CD4-positive, alpha-beta T cell treated with Interleukin-2 at 100 ng/mL for 4 hours (primary cell): Measurements from ENCODE around the gene NKD1.

Source experiments
- DNase-seq: peaks from one replicate; pipeline ENCODE4 v3.0.0-alpha.2; 2020; ENCODE audit warnings: low spot score

NKD1 gene

DNA sequence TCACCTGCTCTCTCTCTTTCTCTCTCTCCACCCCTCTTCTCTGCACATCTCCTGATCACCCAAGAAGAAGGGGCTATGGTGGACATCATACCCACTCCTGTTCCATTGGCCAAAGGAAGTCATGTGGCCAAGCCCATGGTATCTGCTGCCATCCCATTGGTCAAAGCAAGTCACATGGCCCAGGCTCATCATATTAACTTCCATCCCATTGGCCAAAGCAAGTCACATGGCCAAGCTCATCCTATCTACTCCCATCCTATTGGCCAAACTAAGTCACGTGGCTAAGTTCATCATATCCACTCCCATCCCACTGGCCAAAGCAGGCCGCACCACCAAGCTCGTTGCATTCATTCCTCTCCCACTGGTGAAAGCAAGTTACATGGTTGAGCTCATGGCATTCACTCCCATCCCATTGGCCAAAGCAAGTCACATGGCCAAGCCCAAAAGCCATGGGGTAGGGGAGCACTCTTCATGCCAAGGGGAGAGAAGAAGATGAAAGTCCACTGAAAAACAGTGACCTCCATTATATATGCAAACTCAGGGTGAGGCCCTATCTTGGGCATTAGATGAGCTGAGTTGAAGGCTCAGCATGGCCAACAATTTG, 103.7 kb downstream of the NKD1 start:
- no peak for DNase-seq

DNA sequence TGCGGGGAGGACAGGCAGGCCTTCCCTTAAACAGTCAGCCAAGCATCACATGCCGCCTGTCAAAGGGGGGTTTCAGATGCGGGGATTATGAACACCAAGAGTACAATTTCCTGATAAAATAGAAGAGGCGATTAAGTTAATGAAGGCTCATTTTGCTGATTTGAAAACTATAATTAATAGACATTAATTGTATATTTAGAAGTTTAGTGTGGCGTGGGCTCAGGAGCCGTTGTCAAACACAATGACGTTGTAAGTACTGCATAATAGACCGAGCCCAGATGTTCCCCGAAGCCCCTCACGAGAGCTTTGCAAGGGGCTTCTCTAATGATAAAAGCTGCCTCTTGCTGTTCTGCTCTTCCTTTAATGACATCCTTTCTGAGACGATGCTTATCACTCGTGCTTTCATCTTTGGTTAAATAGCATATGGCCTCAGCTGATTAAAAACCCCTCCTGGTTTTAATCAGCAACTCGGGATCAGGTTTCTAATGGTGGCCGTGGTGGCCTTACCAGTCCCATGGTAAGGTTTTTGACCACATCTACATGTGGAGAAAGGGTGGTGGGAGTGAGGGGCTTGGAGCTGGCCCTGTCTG, 104.7 kb downstream of the NKD1 start:
- no peak for DNase-seq

DNA sequence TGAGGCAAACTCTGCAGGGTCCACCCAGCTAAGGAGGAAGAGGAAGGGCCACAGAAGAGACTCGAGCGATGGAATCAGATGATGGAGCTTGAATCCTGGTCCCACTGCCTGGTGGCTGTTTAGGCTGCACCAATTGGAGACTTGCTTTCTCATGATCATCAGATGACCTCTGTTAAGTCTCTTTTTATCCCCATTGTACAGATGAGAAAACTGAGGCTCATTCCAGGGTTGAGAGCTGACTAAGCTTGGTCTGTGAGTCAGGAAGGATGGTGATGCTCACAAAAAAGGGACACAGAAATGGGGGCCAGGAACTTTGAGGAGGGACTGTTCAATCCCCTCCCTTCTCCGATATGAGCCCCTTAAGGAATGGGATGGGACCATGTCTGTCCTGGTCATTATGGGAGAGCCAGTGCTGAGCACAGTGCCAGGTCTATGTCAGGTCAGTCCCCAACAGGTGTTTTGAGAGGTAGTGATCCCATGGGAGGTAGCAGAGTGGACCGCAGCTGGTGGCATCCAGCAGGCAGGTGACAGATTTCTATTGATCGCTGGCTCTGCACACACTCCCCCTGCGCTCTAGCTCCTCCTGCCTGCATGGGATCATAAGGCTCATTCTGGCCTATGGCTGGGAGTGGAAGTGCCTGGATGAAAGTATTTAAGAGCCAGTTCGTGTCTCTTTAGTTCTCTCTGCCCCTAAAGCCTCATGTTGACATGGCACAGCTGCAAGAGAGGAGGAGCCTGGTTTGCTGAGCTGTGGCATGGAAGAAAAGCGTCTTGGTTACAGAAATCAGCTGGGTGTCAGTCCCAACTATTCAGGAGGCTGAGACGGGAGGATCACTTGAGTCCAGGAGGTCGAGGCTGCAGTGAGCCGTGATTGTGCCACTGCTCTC, 105.7 kb downstream of the NKD1 start:
- DNase-seq, result no peak

DNA sequence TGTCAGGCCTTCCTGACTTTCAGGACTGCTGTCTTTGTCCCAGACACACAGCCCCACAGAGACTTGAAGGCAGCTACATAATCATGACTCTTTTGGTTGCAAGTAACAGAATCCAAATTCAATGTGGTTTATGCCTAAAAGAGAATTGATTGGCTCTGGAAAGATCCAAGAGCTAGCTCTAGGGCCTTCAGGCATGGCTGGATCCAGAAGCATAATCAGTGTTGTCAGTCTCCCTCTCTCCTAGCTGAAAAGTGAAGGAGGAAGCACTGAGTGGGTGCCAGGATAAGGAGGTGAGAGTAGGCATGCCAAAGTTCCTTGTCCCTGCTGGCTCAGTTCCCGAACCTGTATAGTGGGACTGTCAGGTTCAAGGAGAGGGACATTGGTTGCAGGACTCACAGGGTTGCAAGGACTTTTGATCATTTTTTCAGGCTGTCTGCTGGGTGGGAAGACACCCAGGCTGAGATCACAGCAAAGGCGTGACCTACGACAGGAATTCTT, 107.4 kb downstream of the NKD1 start:
- no peak for DNase-seq

DNA sequence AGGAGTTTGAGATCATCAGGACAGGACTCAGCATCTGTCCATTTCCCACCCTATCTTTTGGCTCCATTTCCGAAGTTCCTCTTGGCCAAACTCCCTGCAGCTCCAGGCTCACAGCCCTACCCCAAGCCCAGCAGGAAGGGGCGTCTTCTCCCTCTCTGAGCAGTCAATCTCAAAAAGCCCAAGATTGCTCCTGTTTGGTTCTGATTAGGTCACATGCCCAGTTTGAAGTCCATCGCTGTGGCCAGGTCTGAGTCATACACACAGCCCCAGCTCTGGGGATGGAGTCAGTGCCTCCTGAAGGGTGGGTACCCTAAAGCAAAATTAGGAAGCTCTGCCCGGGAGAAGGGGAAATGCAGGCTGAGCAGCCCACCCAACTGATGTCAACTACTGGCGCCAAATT, 109.0 kb downstream of the NKD1 start:
- no peak for DNase-seq

DNA sequence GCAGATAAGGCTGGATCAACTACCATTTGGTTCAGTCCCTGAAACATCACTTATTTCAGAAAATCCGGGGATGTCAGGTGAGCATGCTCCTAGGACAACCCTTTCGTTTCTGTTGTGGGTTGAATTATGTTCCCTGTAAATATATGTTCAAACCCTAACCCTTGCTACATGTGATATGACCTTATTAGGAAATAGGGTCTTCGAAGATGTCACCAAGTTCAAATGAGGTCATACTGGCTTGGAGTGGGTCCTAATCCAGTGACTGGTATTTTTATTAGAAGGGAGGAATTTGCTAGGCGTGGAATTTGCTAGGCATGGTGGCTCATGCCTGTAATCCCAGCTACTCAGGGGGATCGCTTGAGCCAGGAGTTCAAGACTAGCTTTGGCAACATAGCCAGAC, 111.6 kb downstream of the NKD1 start:
- no peak for DNase-seq

DNA sequence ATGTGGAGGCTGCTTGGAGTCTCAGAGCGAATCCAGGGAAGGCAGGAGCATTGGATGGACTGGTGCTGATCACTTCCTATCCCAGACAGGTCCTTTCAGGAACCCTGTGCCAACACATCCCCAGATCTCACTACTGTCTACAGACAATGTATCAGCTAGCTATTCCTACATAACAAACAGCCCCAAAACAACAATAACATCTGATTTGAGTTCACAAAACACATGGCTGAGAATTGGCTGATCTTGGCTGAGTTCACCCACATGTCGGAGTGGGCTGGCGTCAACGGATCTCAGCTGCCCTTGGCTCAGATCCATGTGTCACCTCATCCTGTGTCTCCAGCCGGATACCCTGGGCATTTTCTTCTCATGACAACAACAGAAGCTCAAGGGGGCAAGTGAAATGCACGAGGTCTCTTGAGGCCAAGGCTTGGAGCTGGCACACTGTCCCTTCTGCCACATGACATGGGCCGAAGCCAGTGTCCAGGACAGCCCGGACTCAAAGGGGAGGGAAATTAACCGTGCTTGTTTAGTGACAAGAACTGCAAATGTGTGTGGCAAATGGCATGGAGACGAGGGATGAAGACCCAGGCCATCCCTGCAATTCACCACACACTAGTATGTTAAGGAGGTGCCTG, 114.2 kb downstream of the NKD1 start:
- no peak for DNase-seq

DNA sequence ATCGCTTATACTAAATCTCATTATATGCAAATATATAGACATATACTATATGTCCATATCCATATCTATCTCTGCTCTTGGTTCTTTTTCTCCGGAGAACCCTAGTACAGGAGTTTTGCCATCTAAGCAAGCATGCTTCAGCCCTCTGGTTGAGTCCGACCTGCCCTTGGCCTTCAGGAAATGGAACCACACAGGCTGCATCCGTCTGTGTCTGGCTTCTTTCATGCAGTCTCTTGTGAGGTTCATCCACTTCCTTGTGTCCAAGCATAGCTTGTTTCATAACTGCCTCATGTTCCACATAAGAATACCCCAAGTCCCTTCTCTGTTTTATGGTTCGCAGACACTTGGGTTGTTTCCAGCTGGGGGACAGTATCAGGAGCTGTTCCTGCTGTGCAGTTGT, 116.1 kb downstream of the NKD1 start:
- DNase-seq, result no peak

DNA sequence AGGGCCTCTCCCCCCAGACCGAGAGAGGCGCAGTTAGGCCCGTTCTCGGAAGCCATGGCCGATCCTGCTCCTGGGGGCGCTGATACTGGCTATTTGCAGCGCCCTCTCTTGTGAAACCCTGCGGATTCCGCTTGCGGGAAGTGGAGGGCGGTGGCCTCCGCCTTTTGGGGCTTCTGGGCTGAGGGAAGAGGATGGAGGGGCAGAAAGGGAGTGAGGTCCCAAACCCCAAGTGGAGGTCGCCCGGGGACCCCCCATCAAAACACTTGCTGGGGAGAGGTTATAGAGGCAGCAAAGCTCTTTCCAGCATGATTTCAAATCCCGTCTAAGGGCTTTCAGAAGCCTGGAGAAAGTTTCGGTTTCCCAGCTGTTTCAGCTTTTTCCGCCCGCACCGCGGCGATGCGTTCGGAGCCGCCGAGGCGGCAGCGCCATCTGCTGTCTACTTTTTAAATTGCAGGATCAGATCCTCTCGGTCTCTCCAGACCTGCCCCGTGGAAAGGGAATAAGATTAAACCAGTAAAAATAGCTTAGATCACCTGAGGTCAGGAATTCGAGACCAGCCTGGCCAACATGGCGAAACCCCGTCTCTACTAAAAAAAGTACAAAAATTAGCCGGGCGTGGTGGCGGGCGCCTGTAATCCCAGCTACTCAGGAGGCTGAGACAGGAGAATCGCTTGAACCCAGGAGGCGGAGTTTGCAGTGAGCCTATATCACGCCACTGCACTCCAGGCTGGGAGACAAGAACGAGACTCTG, 117.1 kb downstream of the NKD1 start:
- peak; percentile 89 for DNase-seq

DNA sequence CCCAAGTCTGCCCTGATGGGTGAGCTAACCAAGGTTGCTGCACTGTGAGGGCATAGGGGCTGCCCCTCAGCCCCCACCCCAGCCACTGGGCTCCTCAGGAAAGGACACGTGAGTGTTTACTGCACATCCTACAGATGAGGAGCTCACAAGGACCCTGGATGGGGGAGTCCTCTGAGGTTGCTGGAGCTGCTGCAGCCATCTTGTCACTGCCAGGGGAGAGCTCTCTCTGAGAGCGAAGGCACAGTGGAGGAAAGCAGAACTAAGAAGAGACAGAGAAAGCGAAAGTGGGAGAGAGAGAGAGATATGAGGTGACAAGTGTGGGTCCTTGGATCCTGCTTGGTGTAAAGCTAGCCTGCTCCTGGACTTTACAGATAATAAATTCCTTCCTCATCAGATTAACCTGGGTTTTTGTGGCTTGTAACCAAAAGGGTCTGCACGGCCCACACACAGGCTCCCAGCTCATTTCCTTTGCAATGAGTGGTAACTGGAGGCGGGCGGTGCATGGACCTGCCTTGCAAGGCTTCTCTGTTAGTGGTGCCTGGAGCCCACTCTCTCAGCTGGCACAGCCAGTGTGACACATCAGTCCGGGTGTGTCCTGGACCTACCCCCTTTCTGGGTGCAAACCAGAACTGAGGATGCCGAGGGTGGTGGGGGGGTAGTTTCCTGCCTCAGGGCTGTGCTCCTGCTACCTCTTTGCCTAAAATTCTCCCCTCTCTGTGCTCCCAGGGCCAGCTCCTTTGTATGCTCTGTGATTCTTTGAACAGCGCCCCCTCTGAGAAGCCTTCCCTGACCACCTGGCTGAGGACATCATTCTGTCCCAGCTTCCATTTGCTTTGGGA, 118.7 kb downstream of the NKD1 start:
- DNase-seq, result peak; percentile 56

DNA sequence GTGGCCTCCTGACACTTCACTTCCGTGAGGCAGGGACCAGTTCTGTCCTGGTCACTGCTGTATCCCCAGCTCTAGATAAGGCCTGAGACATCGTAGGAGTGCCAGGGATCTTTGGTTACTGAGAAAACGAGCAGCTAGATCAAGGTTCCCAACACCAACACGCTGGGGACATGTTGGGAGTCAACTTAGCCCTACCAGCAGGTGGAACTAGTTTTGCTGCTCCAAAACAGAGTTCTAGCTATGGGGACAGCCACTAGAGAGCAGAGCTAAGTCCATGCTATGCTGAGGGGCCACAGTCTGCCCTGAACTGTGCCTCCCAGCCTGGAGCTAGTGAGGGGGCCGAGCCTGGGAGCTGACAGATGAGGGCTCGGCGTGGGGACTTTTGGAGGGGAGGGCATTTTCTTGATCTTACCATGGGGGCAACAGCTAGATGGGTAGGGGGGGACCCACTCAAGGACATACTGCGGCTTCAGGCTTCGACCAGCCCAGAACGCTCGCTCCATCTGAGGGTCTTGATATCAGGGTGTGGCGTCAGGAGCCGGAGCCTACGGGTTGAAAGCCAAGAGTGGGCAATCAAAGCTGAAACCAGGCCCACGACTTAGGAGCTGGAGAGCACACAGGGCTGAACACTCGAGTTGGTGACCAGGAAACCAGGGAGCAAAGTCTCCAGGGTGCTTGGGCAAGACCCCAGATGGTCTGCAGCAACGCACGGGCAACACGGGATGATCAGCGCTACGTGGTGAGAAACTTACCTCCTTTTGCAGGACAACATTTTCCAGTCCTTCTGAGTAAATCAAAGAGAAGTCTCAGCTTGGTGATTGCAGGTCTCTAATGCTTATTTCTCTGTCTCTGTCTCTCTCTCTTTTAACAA, 119.5 kb downstream of the NKD1 start:
- peak; percentile 33 for DNase-seq

DNA sequence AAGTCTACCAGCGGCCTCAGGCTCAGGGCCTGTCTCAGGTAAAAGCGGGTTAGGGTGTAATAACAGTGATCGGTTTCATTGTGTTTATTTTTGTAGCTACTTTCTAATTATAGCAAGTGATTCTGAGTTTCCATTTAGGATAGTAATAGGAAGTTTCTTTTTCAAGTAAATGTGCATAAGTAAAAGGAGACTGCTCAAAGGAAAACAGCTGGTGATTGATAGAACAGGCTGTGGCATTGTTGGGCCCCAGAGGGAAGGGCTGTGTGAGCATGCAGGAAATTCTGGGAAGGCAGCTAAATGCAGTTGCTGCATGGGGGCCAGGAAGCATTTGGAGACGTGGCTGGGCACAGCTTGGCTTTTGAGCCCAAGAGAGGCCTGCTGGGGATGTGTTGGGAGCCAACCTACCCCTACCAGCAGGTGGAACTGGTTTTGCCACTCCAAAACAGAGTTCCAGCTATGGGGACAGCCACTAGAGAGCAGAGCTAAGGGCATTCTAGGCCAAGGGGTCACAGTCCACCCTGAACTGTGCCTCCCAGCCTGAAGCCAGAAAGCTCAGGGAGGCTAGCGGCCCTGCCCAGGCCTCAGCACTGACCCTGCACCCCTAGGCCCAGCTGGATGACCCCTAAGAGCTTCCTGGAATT, 120.3 kb downstream of the NKD1 start:
- DNase-seq, result no peak

DNA sequence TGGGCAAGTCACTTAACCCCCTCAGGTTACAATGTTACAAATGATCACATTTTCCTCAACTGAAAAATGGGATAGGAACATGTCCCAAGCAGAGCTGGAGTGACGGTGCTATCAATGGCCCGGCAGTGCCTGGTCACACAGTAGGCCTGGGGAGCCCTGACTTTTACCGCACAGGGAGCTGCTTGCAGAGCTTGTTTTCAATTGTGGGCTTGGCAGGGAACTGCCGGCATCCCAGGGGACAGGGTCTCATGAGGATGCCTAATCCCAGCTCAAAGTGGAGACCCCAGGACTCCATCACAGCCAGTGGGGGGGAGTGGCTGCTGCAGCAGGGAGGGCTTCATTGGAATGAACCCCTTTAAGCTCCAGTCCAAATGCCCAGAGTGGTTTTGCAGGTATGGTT, 121.5 kb downstream of the NKD1 start:
- no peak for DNase-seq

DNA sequence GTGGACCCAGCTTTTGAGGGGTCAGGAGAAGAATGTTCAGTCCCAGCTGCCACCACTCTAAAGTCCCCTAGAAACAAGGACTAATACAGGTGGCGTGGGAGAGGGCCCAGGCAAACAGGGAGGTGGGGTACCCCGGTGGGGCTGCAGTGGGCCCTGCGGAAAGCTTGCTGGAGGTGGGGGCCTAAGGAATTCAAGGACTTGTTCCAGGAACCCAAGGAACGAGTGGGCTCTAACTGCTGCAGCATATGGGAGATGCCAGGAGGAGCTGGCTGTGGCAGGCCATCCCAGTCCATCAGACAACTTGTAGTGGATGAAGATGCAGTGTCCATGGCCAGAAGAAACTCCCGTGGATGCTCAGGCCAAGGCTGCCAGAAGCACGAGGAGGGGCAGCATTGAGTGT, 122.3 kb downstream of the NKD1 start:
- no peak for DNase-seq

DNA sequence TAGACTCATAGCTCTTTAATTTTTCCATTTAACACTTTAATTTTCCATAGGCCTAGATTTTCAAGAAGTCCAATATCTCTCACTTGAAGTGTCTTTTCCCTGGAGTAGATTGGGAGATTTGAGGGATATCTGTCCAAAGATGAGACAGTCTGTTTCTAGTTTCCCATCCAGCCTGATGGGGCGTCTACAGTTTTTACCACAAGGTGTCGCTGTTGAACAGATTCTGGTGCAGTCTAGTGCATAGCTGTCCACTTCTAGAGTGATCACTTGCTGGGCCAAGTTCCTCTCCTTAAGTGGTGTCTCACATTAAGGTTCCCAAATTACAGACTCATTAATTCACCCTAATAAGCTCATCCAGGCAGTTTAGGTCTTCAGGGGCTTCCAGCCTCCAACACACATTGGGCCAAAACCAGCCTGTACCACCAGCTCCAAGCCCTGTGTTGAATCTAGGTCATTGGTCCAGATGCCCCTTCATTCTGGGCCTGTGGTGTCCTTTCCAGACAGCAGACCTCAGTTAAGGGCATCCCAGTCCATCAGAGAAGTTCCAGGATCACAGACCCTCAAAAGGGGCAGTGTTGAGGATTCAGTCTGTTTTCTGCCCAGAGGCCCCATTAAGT, 123.6 kb downstream of the NKD1 start:
- DNase-seq, result peak; percentile 69

DNA sequence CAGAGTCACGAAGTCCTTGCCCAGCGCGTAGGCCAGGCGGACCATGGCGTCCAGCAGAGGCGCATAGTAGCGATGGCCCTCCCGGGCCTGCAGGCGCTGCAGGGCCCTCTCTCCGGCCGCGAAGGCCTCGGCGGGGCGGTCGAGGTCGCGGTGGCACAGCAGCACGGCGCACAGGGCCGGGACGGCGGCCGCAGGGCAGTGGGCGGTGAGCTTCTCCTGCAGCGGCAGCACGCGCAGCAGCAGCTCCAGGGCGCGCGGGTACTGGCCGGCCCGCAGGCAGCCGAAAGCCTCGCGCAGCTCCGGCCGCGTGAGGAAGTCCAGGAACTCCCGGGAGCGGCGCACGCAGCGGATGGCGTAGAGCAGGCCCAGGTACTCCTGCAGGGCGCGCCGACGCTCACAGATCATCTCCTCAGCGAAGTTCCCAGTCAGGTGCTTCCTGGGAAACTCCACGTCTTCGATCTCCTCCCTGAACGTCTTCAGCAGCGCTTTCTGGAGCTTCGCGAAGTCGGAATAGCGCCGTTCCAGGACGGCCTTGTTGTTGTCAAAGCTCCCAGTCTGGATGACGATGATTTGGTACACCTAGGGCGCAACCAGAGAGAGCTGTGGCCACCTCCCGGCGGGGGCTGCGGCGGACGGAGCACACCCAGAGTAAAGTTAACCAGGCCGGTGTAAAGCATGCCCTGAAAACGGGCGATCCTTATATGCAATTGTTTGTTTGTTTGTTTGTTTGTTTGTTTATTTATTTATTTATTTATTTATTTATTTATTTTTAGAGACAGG, 125.5 kb downstream of the NKD1 start:
- no peak for DNase-seq

DNA sequence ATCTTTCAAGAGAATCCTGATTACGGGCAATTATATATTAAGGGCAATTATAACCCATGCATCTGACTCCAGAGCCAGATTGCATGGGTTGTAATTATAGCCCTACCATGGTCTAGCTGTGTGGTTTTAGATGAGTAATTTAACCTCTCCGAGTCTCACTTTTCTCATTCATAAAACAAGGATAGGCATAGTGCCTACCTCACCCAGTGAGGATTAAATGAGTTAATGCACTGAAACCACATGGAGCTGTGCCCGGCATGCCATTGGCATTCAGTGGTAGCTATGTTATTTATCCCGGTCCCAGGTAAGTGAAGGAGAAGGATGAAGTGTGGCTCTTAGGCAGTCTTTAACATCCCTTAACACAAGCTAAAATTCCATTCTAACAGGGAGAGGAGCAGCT, 126.6 kb downstream of the NKD1 start:
- no peak for DNase-seq
